ENCODE data around the gene LARGE1.

LARGE1 gene

GRCh38 chr22:33895444-33895843 is 24.8 kb downstream of the LARGE1 start:
- DNase-seq (ENCODE audit: insufficient read length, low spot score), result no peak
- no peak for TF ChIP-seq CTCF (IDR thresholded peaks at IDR 0.05; ENCODE audit: insufficient read depth, missing control alignments)
- no peak for FAIRE-seq

GRCh38 chr22:33894515-33894914 is 25.8 kb downstream of the LARGE1 start:
- no peak for TF ChIP-seq CTCF (IDR thresholded peaks at IDR 0.05; ENCODE audit: insufficient read depth, missing control alignments)
- FAIRE-seq (no peak), DNase-seq (ENCODE audit: insufficient read length, low spot score) (no peak)

GRCh38 chr22:33894036-33894435 is 26.2 kb downstream of the LARGE1 start:
- DNase-seq (ENCODE audit: insufficient read length, low spot score), result no peak
- TF ChIP-seq CTCF (IDR thresholded peaks at IDR 0.05; ENCODE audit: insufficient read depth, missing control alignments), result no peak
- FAIRE-seq, result no peak

- DNase-seq (ENCODE audit: insufficient read length, low spot score) (no peak), FAIRE-seq (no peak)
- no peak for TF ChIP-seq CTCF (IDR thresholded peaks at IDR 0.05; ENCODE audit: insufficient read depth, missing control alignments)
These were observed 26.8 kb downstream of the LARGE1 start for GRCh38 chr22:33893512-33893911.

GRCh38 chr22:33891992-33892391 is 28.3 kb downstream of the LARGE1 start:
- DNase-seq (ENCODE audit: insufficient read length, low spot score) (no peak), FAIRE-seq (no peak)
- no peak for TF ChIP-seq CTCF (IDR thresholded peaks at IDR 0.05; ENCODE audit: insufficient read depth, missing control alignments)

GRCh38 chr22:33891455-33891854 is 28.8 kb downstream of the LARGE1 start:
- TF ChIP-seq CTCF (IDR thresholded peaks at IDR 0.05; ENCODE audit: insufficient read depth, missing control alignments), result no peak
- FAIRE-seq (no peak), DNase-seq (ENCODE audit: insufficient read length, low spot score) (no peak)

- no peak for FAIRE-seq
- no peak for TF ChIP-seq CTCF (IDR thresholded peaks at IDR 0.05; ENCODE audit: insufficient read depth, missing control alignments)
- no peak for DNase-seq (ENCODE audit: insufficient read length, low spot score)
These were observed 30.5 kb downstream of the LARGE1 start for GRCh38 chr22:33889748-33890147.
